NOMO-1 treated with DMSO at 0.1 percent for 48 hours (cell line): ENCODE data around the gene MBD3L2B.
"Not testable (repeated sequence)": the region's sequence is repeated elsewhere in the genome, so short reads cannot be mapped to it uniquely, and the experiment has no call there.

Source experiments
- DNase-seq: peaks from one replicate; lab custom pipeline; 2025; ENCODE audit not compliant: unreplicated experiment; lab: John Stamatoyannopoulos, UW

Gene MBD3L2B

GRCh38 chr19:7021331-7021730 lies at the start of gene MBD3L2B:
TSS of gene MBD3L2B (minus strand) at chr19:7021431. CDS start at chr19:7021397, 34 bp downstream.
- DNase-seq, result not testable (repeated sequence)

DNA sequence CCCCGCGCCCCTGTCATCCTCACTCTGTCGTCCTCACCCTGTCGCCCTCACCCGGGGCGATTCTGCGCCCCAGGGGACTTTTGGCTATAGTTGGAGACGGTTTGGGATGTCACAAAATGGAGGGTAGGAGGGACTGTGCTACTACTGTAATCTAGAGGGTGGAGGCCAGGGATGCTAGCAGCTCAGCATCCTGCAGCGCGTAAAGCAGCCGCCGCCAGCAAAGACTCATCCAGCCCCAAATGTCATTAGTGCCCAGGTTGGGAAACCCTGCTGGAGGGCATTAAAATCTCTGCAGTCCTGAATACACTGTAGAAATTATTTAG lies 48.6 kb upstream of the MBD3L2B start:
- DNase-seq, result no peak

- DNase-seq, result peak; percentile 94
These were observed 48.0 kb upstream of the MBD3L2B start, which contains the start of gene ZNF557 for GRCh38 chr19:7069042-7069903. TSS of gene ZNF557 (plus strand) at chr19:7069703. CDS start at chr19:7075075, 5,372 bp downstream.

- no peak for DNase-seq
These were observed 47.4 kb upstream of the MBD3L2B start for GRCh38 chr19:7068599-7068998.

DNA sequence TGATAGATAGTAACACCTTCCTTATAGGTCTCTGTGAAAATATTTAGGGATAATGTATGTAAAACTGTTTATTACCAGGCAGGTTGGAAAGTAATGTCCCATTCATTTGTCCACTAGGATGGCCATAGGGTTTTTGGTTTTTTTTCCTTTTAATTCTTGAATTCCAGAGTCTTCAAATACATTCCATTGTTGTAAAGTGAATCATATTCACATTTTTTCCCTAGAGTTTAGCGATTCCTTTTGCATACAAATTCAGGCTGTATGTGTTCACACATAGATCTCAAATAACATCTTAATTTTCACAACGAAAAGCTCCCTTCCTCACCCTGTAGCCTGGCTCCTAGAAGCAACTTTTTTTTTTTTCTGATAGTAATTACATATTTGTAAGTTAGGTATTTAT lies 46.5 kb upstream of the MBD3L2B start:
- DNase-seq, result no peak

DNA sequence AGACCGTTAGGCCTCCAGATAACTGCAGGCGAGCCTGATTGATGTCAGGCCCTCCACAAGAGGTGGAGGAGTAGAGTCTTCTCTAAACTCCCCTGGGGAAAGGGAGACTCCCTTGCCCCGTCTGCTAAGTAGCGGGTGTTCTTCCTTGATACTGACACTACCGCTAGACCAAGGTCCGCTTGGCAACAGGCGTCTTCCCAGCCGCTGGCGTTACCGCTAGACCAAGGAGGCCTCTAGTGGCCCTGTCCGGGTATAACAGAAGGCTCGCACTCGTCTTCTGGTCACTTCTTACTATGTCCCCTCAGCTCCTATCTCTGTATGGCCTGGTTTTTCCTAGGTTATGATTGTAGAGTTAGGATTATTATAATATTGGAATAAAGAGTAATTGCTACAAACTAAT lies 45.9 kb upstream of the MBD3L2B start:
- not testable (repeated sequence) for DNase-seq

DNA sequence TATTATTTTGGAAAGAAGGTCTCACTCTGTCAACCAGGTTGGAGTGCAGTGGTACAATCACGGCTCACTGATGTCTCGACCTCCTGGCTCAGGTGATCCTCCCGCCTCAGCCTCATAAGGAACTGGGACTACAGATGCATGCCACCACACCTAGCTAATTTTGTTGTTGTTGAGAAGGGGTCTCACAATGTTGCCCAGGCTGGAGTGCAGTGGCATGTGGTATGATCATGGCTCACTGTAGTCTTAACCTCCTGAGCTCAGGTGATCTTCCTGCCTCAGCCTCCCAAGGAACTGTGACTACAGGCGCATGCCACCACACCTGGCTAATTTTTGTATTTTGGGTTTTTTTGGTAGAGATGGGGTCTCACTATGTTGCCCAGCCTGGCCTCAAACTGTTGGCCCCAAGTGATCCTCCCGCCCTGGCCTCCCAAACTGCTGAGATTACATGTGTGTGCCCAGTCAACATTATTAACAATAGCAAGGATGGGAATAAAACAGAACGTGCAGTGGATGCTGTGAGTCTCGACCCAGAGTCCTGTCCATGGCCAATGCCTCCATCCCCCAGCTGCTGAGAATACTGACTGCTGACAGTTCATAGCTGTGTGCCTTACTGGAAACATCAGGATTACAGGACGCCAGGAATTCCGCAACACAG lies 42.7 kb upstream of the MBD3L2B start:
- DNase-seq, result no peak

GRCh38 chr19:7063339-7063738 lies 42.1 kb upstream of the MBD3L2B start:
- DNase-seq, result no peak

DNA sequence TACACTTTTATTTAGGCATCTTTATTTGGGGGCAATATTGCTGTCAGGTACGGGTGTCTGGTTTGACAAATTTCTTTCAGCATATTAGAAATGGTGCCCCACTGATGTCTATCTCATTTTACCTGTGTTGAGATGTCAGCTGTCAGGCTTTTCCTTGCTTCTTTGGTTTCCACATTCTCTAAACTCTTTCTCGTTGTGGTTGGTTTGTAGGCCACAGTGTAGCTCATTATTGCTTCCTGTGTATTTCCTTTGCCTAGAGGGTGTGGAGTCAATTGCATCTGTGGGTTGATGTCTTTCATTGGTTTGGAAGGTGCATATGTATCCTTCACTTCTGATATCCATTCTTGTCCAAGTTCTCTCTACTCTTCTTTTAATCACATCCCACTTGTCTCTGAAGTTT lies 38.7 kb upstream of the MBD3L2B start:
- not testable (repeated sequence) for DNase-seq

- not testable (repeated sequence) for DNase-seq
These were observed 37.3 kb upstream of the MBD3L2B start, which contains the start of gene MBD3L3 for GRCh38 chr19:7058576-7058975. TSS of gene MBD3L3 (minus strand) at chr19:7058676. CDS start at chr19:7058605, 71 bp downstream.

DNA sequence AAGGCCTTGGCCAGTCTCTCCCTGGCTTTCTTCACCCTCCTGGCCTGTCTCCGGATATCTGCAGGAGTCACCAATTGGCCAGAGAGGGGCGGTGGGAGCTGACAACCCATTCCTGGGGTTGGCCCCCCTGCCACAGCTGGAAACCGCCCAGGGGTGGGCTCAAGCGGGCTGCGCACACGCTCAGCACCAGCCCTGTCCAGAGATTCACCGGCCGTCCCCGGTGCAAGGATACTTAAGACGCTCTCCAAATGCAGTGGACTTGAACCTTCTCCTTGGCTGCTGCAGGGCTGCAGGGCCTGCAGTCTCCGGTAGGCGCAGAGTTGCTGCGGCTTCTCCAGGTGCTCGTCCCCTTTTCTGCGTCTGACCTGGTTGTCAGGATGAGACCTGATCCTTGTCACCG lies 35.1 kb upstream of the MBD3L2B start:
- not testable (repeated sequence) for DNase-seq

- not testable (repeated sequence) for DNase-seq
These were observed 34.4 kb upstream of the MBD3L2B start for GRCh38 chr19:7055679-7056078.

DNA sequence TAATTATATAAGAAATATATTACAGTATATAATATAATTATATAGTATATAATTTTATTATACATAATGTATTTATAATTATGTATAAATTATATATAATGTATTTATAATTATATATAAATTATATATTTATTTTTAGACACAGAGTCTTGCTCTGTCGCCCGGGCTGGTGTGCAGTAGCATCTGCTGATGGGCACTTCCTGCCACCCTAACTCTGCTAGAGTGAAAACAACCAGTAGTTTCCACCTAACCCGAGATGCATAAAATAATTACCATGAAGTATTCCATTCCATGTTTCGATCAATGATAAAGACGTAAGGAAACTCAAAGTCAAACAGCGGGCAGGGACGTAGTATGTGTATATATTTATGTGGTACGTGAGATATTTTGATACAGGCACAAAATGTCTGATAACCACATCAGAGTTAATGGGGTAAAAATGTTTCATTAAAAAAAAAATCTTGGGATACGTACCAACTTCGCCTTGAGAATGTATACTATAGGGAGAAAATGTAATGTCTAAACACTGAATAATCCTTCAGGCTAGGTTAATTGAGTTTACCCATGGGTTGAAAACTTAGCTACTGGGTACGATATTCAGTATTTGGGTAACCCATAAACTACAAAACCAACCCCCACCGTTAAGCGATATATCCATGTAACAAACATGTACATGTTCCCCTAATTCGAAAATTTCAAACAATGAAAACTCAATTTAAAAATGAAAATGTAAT lies 33.6 kb upstream of the MBD3L2B start:
- DNase-seq, result not testable (repeated sequence)

DNA sequence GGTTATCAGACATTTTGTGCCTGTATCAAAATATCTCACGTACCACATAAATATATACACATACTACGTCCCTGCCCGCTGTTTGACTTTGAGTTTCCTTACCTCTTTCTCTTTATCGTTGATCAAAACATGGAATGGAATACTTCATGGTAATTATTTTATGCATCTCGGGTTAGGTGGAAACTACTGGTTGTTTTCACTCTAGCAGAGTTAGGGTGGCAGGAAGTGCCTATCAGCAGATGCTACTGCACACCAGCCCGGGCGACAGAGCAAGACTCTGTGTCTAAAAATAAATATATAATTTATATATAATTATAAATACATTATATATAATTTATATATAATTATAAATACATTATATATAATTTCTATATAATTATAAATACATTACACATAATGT lies 31.7 kb upstream of the MBD3L2B start:
- DNase-seq, result not testable (repeated sequence)

- not testable (repeated sequence) for DNase-seq
These were observed 30.2 kb upstream of the MBD3L2B start for GRCh38 chr19:7051421-7051820.

GRCh38 chr19:7049021-7049420 lies 27.8 kb upstream of the MBD3L2B start, which contains the start of gene MBD3L2:
TSS of gene MBD3L2 (plus strand) at chr19:7049321. CDS start at chr19:7049374, 53 bp downstream.
- DNase-seq, result not testable (repeated sequence)

DNA sequence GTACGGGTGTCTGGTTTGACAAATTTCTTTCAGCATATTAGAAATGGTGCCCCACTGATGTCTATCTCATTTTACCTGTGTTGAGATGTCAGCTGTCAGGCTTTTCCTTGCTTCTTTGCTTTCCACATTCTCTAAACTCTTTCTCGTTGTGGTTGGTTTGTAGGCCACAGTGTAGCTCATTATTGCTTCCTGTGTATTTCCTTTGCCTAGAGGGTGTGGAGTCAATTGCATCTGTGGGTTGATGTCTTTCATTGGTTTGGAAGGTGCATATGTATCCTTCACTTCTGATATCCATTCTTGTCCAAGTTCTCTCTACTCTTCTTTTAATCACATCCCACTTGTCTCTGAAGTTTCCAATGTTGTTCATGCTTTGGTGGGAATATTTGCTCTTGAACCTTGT lies 20.3 kb upstream of the MBD3L2B start:
- DNase-seq, result not testable (repeated sequence)

GRCh38 chr19:7040079-7040478 lies 18.8 kb upstream of the MBD3L2B start, which contains the start of gene MBD3L4:
TSS of gene MBD3L4 (minus strand) at chr19:7040179. CDS start at chr19:7040144, 35 bp downstream.
- DNase-seq, result not testable (repeated sequence)

GRCh38 chr19:7030278-7030677 lies 9.0 kb upstream of the MBD3L2B start, which contains the start of gene MBD3L5:
TSS of gene MBD3L5 (plus strand) at chr19:7030578. CDS start at chr19:7030612, 34 bp downstream.
- not testable (repeated sequence) for DNase-seq

GRCh38 chr19:7028790-7029189 lies 7.6 kb upstream of the MBD3L2B start:
- DNase-seq, result not testable (repeated sequence)

GRCh38 chr19:7018828-7019227 lies 2.4 kb downstream of the MBD3L2B start:
- DNase-seq, result no peak
